PC-3 (cell line): ENCODE results near the gene PPP2CA. TPM values are rescaled to one million over a fixed set of nuclear protein-coding genes. Genes with fewer than 3 reads are reported as not detected.
A peak's percentile ranks its signal among the peaks of the same experiment; 100 is the strongest.
"Not testable (repeated sequence)": the region's sequence is repeated elsewhere in the genome, so short reads cannot be mapped to it uniquely, and the experiment has no call there.

Experiments used
- ATAC-seq: fragments of 200-7000 bp; cut with Tn5 transposase; 2 replicates; pipeline ENCODE4 v1.9.1; 2020; ENCODE audit warnings: mild to moderate bottlenecking, moderate library complexity
- BruUV-seq: library from RNA; stranded (reverse); fragments of 400-500 nt; replicated peaks from 2 replicates; lab custom pipeline; 2021; lab: Mats Ljungman, UMichigan
- CTCF ChIA-PET: fragments of 300-600 bp; sonication (Branson Sonifier 250); formaldehyde crosslinking; loops from one replicate; lab custom pipeline; 2022; ENCODE audit warnings: antibody characterized with exemption; lab: Charles Lee
- POLR2A ChIA-PET: fragments of 300-600 bp; sonication (Branson Sonifier 250); formaldehyde crosslinking; loops from one replicate; lab custom pipeline; 2022; ENCODE audit warnings: antibody characterized with exemption; ENCODE audit not compliant: unreplicated experiment; lab: Charles Lee
- DNase-seq: peaks from one replicate; pipeline ENCODE4 v3.0.0-alpha.2; 2015
- H2AFZ ChIP-seq: fragments of 300-600 bp; sonication (generic); 2 replicates; pipeline ENCODE4 v1.6.0; 2016; ENCODE audit warnings: antibody characterized with exemption, low read length
- H3F3A ChIP-seq: fragments of 300-600 bp; sonication (generic); one replicate; pipeline ENCODE4 v1.6.0; 2017; ENCODE audit warnings: antibody characterized with exemption, low read length, control low read depth, mild to moderate bottlenecking; ENCODE audit not compliant: unreplicated experiment
- H3K27ac ChIP-seq: fragments of 300-600 bp; sonication (generic); 2 replicates; pipeline ENCODE4 v1.5.1; 2016; ENCODE audit warnings: mild to moderate bottlenecking, low read length
- H3K27me3 ChIP-seq: fragments of 300-600 bp; sonication (generic); 2 replicates; pipeline ENCODE4 v1.6.1; 2016; ENCODE audit warnings: low read length, mixed read lengths
- H3K36me3 ChIP-seq: fragments of 300-600 bp; sonication (generic); 2 replicates; pipeline ENCODE4 v1.6.1; 2016; ENCODE audit warnings: low read depth, mixed run types, low read length, mixed read lengths
- H3K4me1 ChIP-seq: fragments of 300-600 bp; sonication (generic); 2 replicates; pipeline ENCODE4 v1.5.1; 2016; ENCODE audit warnings: low read length; ENCODE audit not compliant: insufficient read depth
- H3K4me2 ChIP-seq: fragments of 300-600 bp; sonication (generic); 2 replicates; pipeline ENCODE4 v1.6.0; 2016; ENCODE audit warnings: low read length
- H3K4me3 ChIP-seq: fragments of 300-600 bp; sonication (generic); 2 replicates; pipeline ENCODE4 v1.5.1; 2016; ENCODE audit warnings: mild to moderate bottlenecking, low read length, mixed read lengths
- H3K79me2 ChIP-seq: fragments of 300-600 bp; sonication (generic); 2 replicates; pipeline ENCODE4 v1.6.1; 2017; ENCODE audit warnings: low read length, mixed read lengths
- H3K9ac ChIP-seq: fragments of 300-600 bp; sonication (generic); 2 replicates; pipeline ENCODE4 v1.6.0; 2016; ENCODE audit warnings: mild to moderate bottlenecking, low read length
- H3K9me2 ChIP-seq: fragments of 300-600 bp; sonication (generic); replicated peaks from 2 replicates; pipeline ENCODE4 v1.6.1; 2016; ENCODE audit warnings: mixed run types, low read length, mixed read lengths
- H3K9me3 ChIP-seq: fragments of 300-600 bp; sonication (generic); 2 replicates; pipeline ENCODE4 v1.6.1; 2016; ENCODE audit warnings: low read length, mixed read lengths
- H4K20me1 ChIP-seq: fragments of 300-600 bp; sonication (generic); 2 replicates; pipeline ENCODE4 v1.6.1; 2016; ENCODE audit warnings: low read length, mixed read lengths
- CTCF ChIP-seq: fragments of 300-600 bp; sonication (generic); conservative IDR thresholded peaks from 2 replicates; pipeline ENCODE4 v1.5.1; 2017; ENCODE audit warnings: antibody characterized with exemption, low read depth, mild to moderate bottlenecking, low read length
- EZH2 ChIP-seq: fragments of 300-600 bp; sonication (generic); IDR thresholded peaks from one replicate; pipeline ENCODE4 v1.6.1; 2017; ENCODE audit warnings: antibody characterized with exemption, mild to moderate bottlenecking, low read length; ENCODE audit not compliant: unreplicated experiment
- EZH2phosphoT487 ChIP-seq: fragments of 300-600 bp; sonication (generic); IDR thresholded peaks from 2 replicates; pipeline ENCODE4 v1.6.1; 2018; ENCODE audit warnings: mild to moderate bottlenecking, antibody characterized with exemption, low read length, borderline replicate concordance
- intact Hi-C: fragments of 100-400 bp; cut with micrococcal nuclease; formaldehyde crosslinking; loops from 2 replicates; pipeline ENCODE4 v1.9.0; 2023
- total RNA-seq: library from RNA; depleted of rRNA; stranded (reverse); fragments of >200 nt; gene quantifications from 2 replicates; pipeline ENCODE4 v1.2.3, GENCODE V29; 2014

PPP2CA gene
- total RNA-seq, 1 experiment from 2014 or later: 184 TPM

- peak; percentile 60 for DNase-seq
These were observed 41.6 kb upstream of the PPP2CA start for GRCh38 chr5:134267366-134268018.

GRCh38 chr5:134263801-134264200, 37.9 kb upstream of the PPP2CA start:
- Histone ChIP-seq H3K79me2 (no peaks in the 10 kb centered on the region), H2AFZ (no peak overlapping the region), H3K9me3 (no peaks in the 10 kb centered on the region), H3K4me2 (no peak overlapping the region), H3K4me1 (peaks cover 11% of the 10 kb centered on the region), H3K27me3 (no peaks in the 10 kb centered on the region), H3K27ac (no peak overlapping the region), H4K20me1 (no peaks in the 10 kb centered on the region), H3K9ac (no peak overlapping the region), H3K36me3 (no peaks in the 10 kb centered on the region), H3K4me3 (no peak overlapping the region), H3K9me2 (no peaks in the 10 kb centered on the region), H3F3A (no peaks in the 10 kb centered on the region)
- intact Hi-C loops: no loop called here
- DNase-seq (no peak), ATAC-seq (no peak)
- POLR2A ChIA-PET: no interaction called here
- CTCF ChIA-PET: no interaction called here
- no TSS peak for BruUV-seq
- TF ChIP-seq EZH2 (no peak), EZH2phosphoT487 (no peak), CTCF (no peak)

More at GRCh38 chr5:134267366-134268018, 41.6 kb upstream of the PPP2CA start:
- BruUV-seq: no TSS peak
- H3K4me1 ChIP-seq: peaks cover 11% of the 10 kb centered on the region
- peak overlapping the region; percentile 57 for H3K4me2 ChIP-seq
- no peaks in the 10 kb centered on the region for H3K36me3 ChIP-seq
- H3K27me3 ChIP-seq: no peaks in the 10 kb centered on the region
- TF ChIP-seq CTCF: no peak
- TF ChIP-seq EZH2phosphoT487: no peak
- no peak for TF ChIP-seq EZH2
- no peaks in the 10 kb centered on the region for H3K9me3 ChIP-seq
- H3K27ac ChIP-seq: no peak overlapping the region
- H4K20me1 ChIP-seq: no peaks in the 10 kb centered on the region
- peak overlapping the region; percentile 53; the same call in 1 of the 2 replicates for H2AFZ ChIP-seq
- ChIA-PET CTCF (no interaction called here), POLR2A (no interaction called here)
- no peak overlapping the region for H3K9ac ChIP-seq
- no peaks in the 10 kb centered on the region for H3K79me2 ChIP-seq
- intact Hi-C loops: no loop called here
- H3F3A ChIP-seq: no peaks in the 10 kb centered on the region
- no peaks in the 10 kb centered on the region for H3K9me2 ChIP-seq
- peak overlapping the region; percentile 17; the same call in 1 of the 2 replicates for H3K4me3 ChIP-seq
- ATAC-seq: peak; percentile 96

DNA sequence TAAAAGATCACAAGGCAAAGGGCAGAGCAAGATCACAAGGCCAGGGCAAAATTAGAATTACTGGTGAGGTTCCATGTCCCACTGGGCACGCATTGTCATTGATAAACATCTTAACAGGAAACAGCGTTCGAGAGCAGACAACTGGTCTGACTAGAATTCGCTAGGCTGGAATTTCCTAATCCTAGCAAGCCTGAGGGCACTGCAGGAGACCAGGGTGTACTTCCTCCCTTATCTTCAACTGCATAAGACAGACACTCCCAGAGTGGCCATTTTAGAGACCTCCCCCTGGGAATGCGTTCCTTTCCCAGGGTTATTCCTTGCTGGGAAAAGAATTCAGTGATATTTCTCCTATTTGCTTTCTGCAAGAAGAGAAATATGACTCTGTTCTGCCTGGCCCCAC, 36.8 kb upstream of the PPP2CA start:
- H3K27ac ChIP-seq, H3K27me3 ChIP-seq, CTCF ChIA-PET, H3K79me2 ChIP-seq, H3K9me3 ChIP-seq, H3K4me2 ChIP-seq, POLR2A ChIA-PET, ATAC-seq, H3K9me2 ChIP-seq, H2AFZ ChIP-seq, intact Hi-C loops, H3K4me1 ChIP-seq, H3K36me3 ChIP-seq, BruUV-seq, H4K20me1 ChIP-seq, H3F3A ChIP-seq, H3K4me3 ChIP-seq, H3K9ac ChIP-seq, DNase-seq: not testable (repeated sequence)
